Measurements from ENCODE around the gene RMP24.

The RMP24 gene

GRCh38 chr18:35968278-35968880, 4.1 kb upstream of the RMP24 start:
- DNase-seq: no peak

- DNase-seq: no peak
These were observed 2.8 kb upstream of the RMP24 start for GRCh38 chr18:35969676-35970075.

GRCh38 chr18:35971661-35972196, 750 bp upstream of the RMP24 start:
- no peak for DNase-seq

- no peak for DNase-seq
These were observed 1.2 kb downstream of the RMP24 start for GRCh38 chr18:35973650-35974049.

- no peak for DNase-seq
These were observed 1.7 kb downstream of the RMP24 start for GRCh38 chr18:35974181-35974580.

- no peak for DNase-seq
These were observed 6.6 kb downstream of the RMP24 start for GRCh38 chr18:35979112-35979511.

- DNase-seq: no peak
These were observed 10.1 kb downstream of the RMP24 start for GRCh38 chr18:35982409-35983114.

GRCh38 chr18:35983147-35983546, 10.7 kb downstream of the RMP24 start:
- DNase-seq: no peak

GRCh38 chr18:35983818-35984217, 11.3 kb downstream of the RMP24 start:
- no peak for DNase-seq

- no peak for DNase-seq
These were observed 19.2 kb downstream of the RMP24 start for GRCh38 chr18:35991696-35992095.

GRCh38 chr18:35993013-35993412, 20.5 kb downstream of the RMP24 start:
- DNase-seq: no peak

- DNase-seq: peak in 1 of 2 donors; percentile 4
These were observed 26.5 kb downstream of the RMP24 start for GRCh38 chr18:35998967-35999366.

GRCh38 chr18:35999925-36000324, 27.4 kb downstream of the RMP24 start:
- no peak for DNase-seq

GRCh38 chr18:36006997-36007396, 34.5 kb downstream of the RMP24 start:
- no peak for DNase-seq

GRCh38 chr18:36009214-36009613, 36.7 kb downstream of the RMP24 start:
- no peak for DNase-seq

- no peak for DNase-seq
These were observed 40.4 kb downstream of the RMP24 start for GRCh38 chr18:36012891-36013290.

GRCh38 chr18:36015629-36016028, 43.1 kb downstream of the RMP24 start:
- no peak for DNase-seq

- DNase-seq: no peak
These were observed 44.8 kb downstream of the RMP24 start for GRCh38 chr18:36017232-36017631.

GRCh38 chr18:36020174-36020711, 47.8 kb downstream of the RMP24 start:
- DNase-seq: no peak

GRCh38 chr18:36023336-36023735, 50.9 kb downstream of the RMP24 start:
- DNase-seq: no peak

- DNase-seq: peak in 1 of 2 donors; percentile 6
These were observed 51.8 kb downstream of the RMP24 start for GRCh38 chr18:36024241-36024640.

- DNase-seq: no peak
These were observed 52.5 kb downstream of the RMP24 start for GRCh38 chr18:36025025-36025424.

GRCh38 chr18:36028859-36029258, 56.4 kb downstream of the RMP24 start:
- DNase-seq: no peak
